BJ (cell line): ENCODE results near the gene WDR70. TPM values are rescaled to one million over a fixed set of nuclear protein-coding genes. Genes with fewer than 3 reads are reported as not detected.

ENCODE experiments used
- CTCF ChIA-PET: fragments of 350-600 bp; formaldehyde crosslinking; extraction: SDS; loops from one replicate; lab custom pipeline; 2021; ENCODE audit warnings: antibody characterized with exemption, inconsistent platforms; lab: Yijun Ruan, JAX
- POLR2A ChIA-PET: fragments of 300-600 bp; sonication (Branson Sonifier 250); formaldehyde crosslinking; extraction: SDS; loops from one replicate; lab custom pipeline; 2021; ENCODE audit warnings: antibody characterized with exemption; lab: Charles Lee
- DNase-seq: peaks from one replicate; pipeline ENCODE4 v3.0.0-alpha.2; 2011; ENCODE audit warnings: low read depth
- H3K27me3 ChIP-seq: 2 replicates; pipeline ENCODE4 v1.6.0; 2011; ENCODE audit warnings: low read length; ENCODE audit not compliant: control insufficient read depth, insufficient read depth
- H3K36me3 ChIP-seq: 2 replicates; pipeline ENCODE4 v1.5.1; 2011; ENCODE audit warnings: low read length; ENCODE audit not compliant: control insufficient read depth, insufficient read depth
- H3K4me3 ChIP-seq: 2 replicates; pipeline ENCODE4 v1.5.1; 2011; ENCODE audit warnings: low read depth, mild to moderate bottlenecking, control low read depth, low read length
- CTCF ChIP-seq: IDR thresholded peaks from 2 replicates; pipeline ENCODE4 v1.5.1; 2011; ENCODE audit warnings: low read depth, mild to moderate bottlenecking, control low read depth, inconsistent platforms, low read length, moderate library complexity; ENCODE audit not compliant: insufficient read depth
- polyA plus RNA-seq: library from polyadenylated mRNA; depleted of rRNA; stranded (reverse); fragments of >200 nt; gene quantifications from 2 replicates; pipeline ENCODE4 v1.2.3, GENCODE V29; 2011

The WDR70 gene
- polyA plus RNA-seq, 1 experiment, result 14.0 TPM

GRCh38 chr5:37756248-37756647, 377.1 kb downstream of the WDR70 start:
- ChIA-PET POLR2A (no interaction called here), CTCF (no interaction called here)

DNA sequence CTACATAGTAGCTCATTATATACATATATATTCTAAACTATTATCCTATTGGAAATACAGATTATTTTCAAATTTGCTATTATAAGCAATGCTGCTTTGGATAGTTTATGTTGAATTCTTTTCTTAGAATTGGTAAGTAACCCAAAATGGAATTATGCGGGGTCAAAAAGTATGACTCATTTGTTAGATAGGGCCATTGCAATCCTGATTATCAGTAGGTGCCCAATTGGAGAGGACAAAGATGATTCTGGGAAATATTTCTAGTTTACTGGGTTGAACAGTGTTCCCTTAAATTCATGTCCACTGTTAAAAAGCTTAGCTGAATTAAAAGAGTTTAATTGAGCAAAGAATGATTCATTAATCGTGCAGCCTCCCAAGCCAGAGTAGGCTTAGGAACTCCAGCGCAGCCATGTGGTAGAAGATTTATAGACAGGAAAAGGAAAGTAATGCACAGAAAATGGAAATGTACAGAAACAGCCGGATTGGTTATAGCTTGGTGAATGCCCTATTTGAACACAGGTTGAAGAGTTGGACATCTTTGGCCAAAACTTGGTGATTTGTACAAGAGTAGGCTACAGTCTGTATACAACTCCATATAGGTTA, 379.0 kb downstream of the WDR70 start:
- CTCF ChIA-PET, result interaction anchor here (1.0 to 1.2 kb wide), 3 partner anchors 10 to 55 kb away, joined by 3 to 4 read pairs (median 3); no protein-coding TSS in a partner anchor
- no peak for DNase-seq
- Histone ChIP-seq H3K4me3 (no peak overlapping the region), H3K36me3 (no peaks in the 10 kb centered on the region), H3K27me3 (no peaks in the 10 kb centered on the region)
- POLR2A ChIA-PET, result no interaction called here
- TF ChIP-seq CTCF, result no peak

More at GRCh38 chr5:37756248-37756647, 377.1 kb downstream of the WDR70 start:
- no peak for TF ChIP-seq CTCF
- Histone ChIP-seq H3K4me3 (no peak overlapping the region), H3K27me3 (no peaks in the 10 kb centered on the region), H3K36me3 (no peaks in the 10 kb centered on the region)
- DNase-seq, result no peak

GRCh38 chr5:37767251-37767650, 388.1 kb downstream of the WDR70 start:
- no peak for TF ChIP-seq CTCF
- Histone ChIP-seq H3K27me3 (no peaks in the 10 kb centered on the region), H3K4me3 (no peak overlapping the region), H3K36me3 (no peaks in the 10 kb centered on the region)
- ChIA-PET CTCF (no interaction called here), POLR2A (no interaction called here)
- DNase-seq, result no peak

- Histone ChIP-seq H3K4me3 (no peak overlapping the region), H3K36me3 (no peaks in the 10 kb centered on the region), H3K27me3 (no peaks in the 10 kb centered on the region)
- POLR2A ChIA-PET, result no interaction called here
- CTCF ChIA-PET, result interaction anchor here (1.4 kb wide), 1 partner anchor 10 kb away, joined by 4 read pairs; no protein-coding TSS in a partner anchor
- TF ChIP-seq CTCF, result no peak
- DNase-seq, result no peak
Observed at GRCh38 chr5:37767961-37768360, 388.8 kb downstream of the WDR70 start.

DNA sequence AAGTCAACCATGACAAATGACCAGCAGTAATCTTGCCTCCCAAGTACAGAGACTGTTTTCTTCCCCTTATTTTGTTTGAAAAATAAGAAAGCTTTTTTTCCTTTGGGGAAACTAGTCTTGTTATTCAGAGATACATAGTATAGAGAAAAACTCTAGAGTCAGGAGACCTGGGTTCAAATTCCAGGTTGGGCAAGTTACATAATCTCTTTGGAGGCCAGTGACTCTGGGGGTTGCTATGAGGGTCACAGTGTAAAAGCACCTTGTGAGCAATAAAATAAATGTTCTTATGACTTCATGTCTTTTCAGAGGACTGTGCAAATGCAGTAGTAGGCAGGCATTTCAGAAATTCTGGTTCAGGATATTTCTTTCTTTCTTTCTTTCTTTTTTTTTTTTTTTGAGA, 389.3 kb downstream of the WDR70 start:
- no peaks in the 10 kb centered on the region for H3K36me3 ChIP-seq
- DNase-seq, result no peak
- no peaks in the 10 kb centered on the region for H3K27me3 ChIP-seq
- CTCF ChIA-PET, result interaction anchor here (1.4 kb wide), 1 partner anchor 11 kb away, joined by 4 read pairs; no protein-coding TSS in a partner anchor
- TF ChIP-seq CTCF, result no peak
- POLR2A ChIA-PET, result no interaction called here
- H3K4me3 ChIP-seq, result no peak overlapping the region
